Measurements from ENCODE around the gene ITGB2.

Gene ITGB2

GRCh38 chr21:44942566-44942965 is 21.9 kb upstream of the ITGB2 start:
- DNase-seq (ENCODE audit: extremely low spot score): no peak
- no peak for TF ChIP-seq CTCF (IDR thresholded peaks at IDR 0.05; ENCODE audit: control extremely low read depth, extremely low read depth, low read depth, missing control alignments)
- POLR2A ChIA-PET: no interaction called here
- CTCF ChIA-PET: interaction anchor here (1.0 to 15.6 kb wide), 7 partner anchors 8 to 196 kb away, joined by 4 to 313 read pairs (median 7); no protein-coding TSS in a partner anchor

GRCh38 chr21:44941567-44941966 is 20.9 kb upstream of the ITGB2 start:
- CTCF ChIA-PET: interaction anchor here (0.9 to 15.6 kb wide), 6 partner anchors 9 to 225 kb away, joined by 3 to 313 read pairs (median 9); no protein-coding TSS in a partner anchor
- POLR2A ChIA-PET: no interaction called here
- TF ChIP-seq CTCF (IDR thresholded peaks at IDR 0.05; ENCODE audit: control extremely low read depth, extremely low read depth, low read depth, missing control alignments): no peak
- DNase-seq (ENCODE audit: extremely low spot score): no peak

GRCh38 chr21:44940116-44940631 is 19.5 kb upstream of the ITGB2 start:
- ChIA-PET POLR2A (interaction anchor here (0.7 to 0.9 kb wide), 2 partner anchors 13 to 19 kb away, joined by 3 to 12 read pairs; no protein-coding TSS in a partner anchor), CTCF (interaction anchor here (1.1 to 2.8 kb wide), 8 partner anchors 8 to 226 kb away, joined by 3 to 25 read pairs (median 4); no protein-coding TSS in a partner anchor)
- DNase-seq (ENCODE audit: extremely low spot score): no peak
- TF ChIP-seq CTCF (IDR thresholded peaks at IDR 0.05; ENCODE audit: control extremely low read depth, extremely low read depth, low read depth, missing control alignments): no peak

GRCh38 chr21:44939532-44940115 is 18.9 kb upstream of the ITGB2 start, which contains the start of gene SLX9:
Gene SLX9, plus strand, starts transcription at chr21:44940029. Its CDS starts 29 bp downstream, at chr21:44940058.
- DNase-seq (ENCODE audit: extremely low spot score): peak; percentile 93
- no peak for TF ChIP-seq CTCF (IDR thresholded peaks at IDR 0.05; ENCODE audit: control extremely low read depth, extremely low read depth, low read depth, missing control alignments)
- ChIA-PET CTCF (interaction anchor here (1.1 to 2.8 kb wide), 7 partner anchors 9 to 199 kb away, joined by 3 to 25 read pairs (median 5); no protein-coding TSS in a partner anchor), POLR2A (interaction anchor here (0.9 kb wide), 1 partner anchor 12 kb away, joined by 12 read pairs; no protein-coding TSS in a partner anchor)

GRCh38 chr21:44938772-44939531 is 18.3 kb upstream of the ITGB2 start:
- ChIA-PET CTCF (interaction anchor here (1.1 to 1.8 kb wide), 5 partner anchors 9 to 199 kb away, joined by 3 to 7 read pairs (median 4); no protein-coding TSS in a partner anchor), POLR2A (interaction anchor here (0.9 kb wide), 1 partner anchor 12 kb away, joined by 12 read pairs; no protein-coding TSS in a partner anchor)
- TF ChIP-seq CTCF (IDR thresholded peaks at IDR 0.05; ENCODE audit: control extremely low read depth, extremely low read depth, low read depth, missing control alignments): no peak
- DNase-seq (ENCODE audit: extremely low spot score): no peak

GRCh38 chr21:44935533-44935927 is 14.8 kb upstream of the ITGB2 start:
- no peak for DNase-seq (ENCODE audit: extremely low spot score)
- CTCF ChIA-PET: interaction anchor here (0.8 to 1.9 kb wide), 3 partner anchors 62 to 202 kb away, joined by 3 to 8 read pairs (median 3); partner anchors contain the start of gene PTTG1IP
- no peak for TF ChIP-seq CTCF (IDR thresholded peaks at IDR 0.05; ENCODE audit: control extremely low read depth, extremely low read depth, low read depth, missing control alignments)
- POLR2A ChIA-PET: no interaction called here

Data from GM10248 (cell line).